CD14-positive monocyte (primary cell): Measurements from ENCODE around the gene KDM2A. TPM values are rescaled to one million over a fixed set of nuclear protein-coding genes. Genes with fewer than 3 reads are reported as not detected.
"Not testable (repeated sequence)": the region's sequence is repeated elsewhere in the genome, so short reads cannot be mapped to it uniquely, and the experiment has no call there.

Experiments
- DNase-seq, 3 donors: peaks; one replicate each; pipeline ENCODE4 v3.0.0-alpha.2; 2011 to 2022
- H2AFZ ChIP-seq: 2 replicates; pipeline ENCODE4 v1.6.0; 2012; ENCODE audit warnings: mild to moderate bottlenecking, low read depth, low read length, inconsistent platforms; ENCODE audit not compliant: insufficient read depth, poor library complexity, severe bottlenecking
- H3K27ac ChIP-seq, 2 donors: 1 replicate in 1 of 2; 2 replicates in 1 of 2; pipeline ENCODE4 v1.5.1; 2012 to 2013; ENCODE audit warnings: low read length in 2 of 2, control low read depth in 1 of 2, inconsistent platforms in 1 of 2, low read depth in 1 of 2, mild to moderate bottlenecking in 1 of 2
- H3K27me3 ChIP-seq, 2 donors: one replicate each; pipeline versions ENCODE4 v1.6.0 to v1.6.1; 2011 to 2013; ENCODE audit warnings: low read length in 2 of 2; ENCODE audit not compliant: control insufficient read depth in 2 of 2, insufficient read depth in 2 of 2
- H3K36me3 ChIP-seq, 2 donors: replicated peaks in 1 of 2; 1 replicate in 1 of 2; 2 replicates in 1 of 2; pipeline versions ENCODE4 v1.5.1 to v1.6.1; 2012 to 2013; ENCODE audit warnings: low read length in 2 of 2, control low read depth in 1 of 2, inconsistent platforms in 1 of 2, mild to moderate bottlenecking in 1 of 2; ENCODE audit not compliant: insufficient read depth in 2 of 2, control insufficient read depth in 1 of 2
- H3K4me1 ChIP-seq, 2 donors: 1 replicate in 1 of 2; 2 replicates in 1 of 2; pipeline versions ENCODE4 v1.5.1 to v1.6.1; 2012 to 2013; ENCODE audit warnings: low read length in 2 of 2, control low read depth in 1 of 2, inconsistent platforms in 1 of 2, mild to moderate bottlenecking in 1 of 2, moderate library complexity in 1 of 2; ENCODE audit not compliant: insufficient read depth in 2 of 2, control insufficient read depth in 1 of 2
- H3K4me2 ChIP-seq: replicated peaks from 2 replicates; pipeline ENCODE3; 2012; ENCODE audit warnings: low read length, moderate library complexity, mild to moderate bottlenecking; ENCODE audit not compliant: poor library complexity, severe bottlenecking; ENCODE audit errors: extremely low read depth
- H3K4me3 ChIP-seq, 3 experiments: fragments of 200-600 bp in 1 of 3; sonication (generic) in 1 of 3; replicated peaks in 1 of 3; 1 replicate in 2 of 3; 2 replicates in 1 of 3; pipeline ENCODE4 v1.5.1; 2011 to 2013; ENCODE audit warnings: low read length in 3 of 3, mild to moderate bottlenecking in 3 of 3, control low read depth in 2 of 3, low read depth in 2 of 3, inconsistent platforms in 1 of 3, moderate library complexity in 1 of 3
- H3K79me2 ChIP-seq: 2 replicates; pipeline ENCODE4 v1.6.0; 2012; ENCODE audit warnings: mild to moderate bottlenecking, control low read depth, inconsistent platforms, low read length, moderate library complexity; ENCODE audit not compliant: insufficient read depth
- H3K9ac ChIP-seq: 2 replicates; pipeline ENCODE4 v1.6.0; 2017; ENCODE audit warnings: low read length, mild to moderate bottlenecking; ENCODE audit not compliant: insufficient read depth, poor library complexity, severe bottlenecking
- H3K9me3 ChIP-seq, 2 donors: replicated peaks in 1 of 2; 1 replicate in 1 of 2; 2 replicates in 1 of 2; pipeline versions ENCODE4 v1.5.1 to v1.6.1; 2012 to 2013; ENCODE audit warnings: low read length in 2 of 2, control low read depth in 1 of 2; ENCODE audit not compliant: control insufficient read depth in 1 of 2, insufficient read depth in 1 of 2
- H4K20me1 ChIP-seq: 2 replicates; pipeline ENCODE4 v1.6.0; 2012; ENCODE audit warnings: mild to moderate bottlenecking, low read length, control low read depth, moderate library complexity; ENCODE audit not compliant: insufficient read depth
- H3K27ac Mint-ChIP-seq, 7 donors: one replicate each; pipeline ENCODE4 v1.8.0; 2020; ENCODE audit warnings: mild to moderate bottlenecking in 7 of 7, mixed read lengths in 7 of 7, moderate library complexity in 6 of 7, inconsistent platforms in 2 of 7
- H3K27me3 Mint-ChIP-seq, 3 donors: one replicate each; pipeline ENCODE4 v1.8.0; 2021 to 2022; ENCODE audit warnings: low read depth in 3 of 3, mild to moderate bottlenecking in 3 of 3, mixed read lengths in 3 of 3, moderate library complexity in 3 of 3, inconsistent platforms in 1 of 3
- H3K36me3 Mint-ChIP-seq, 2 donors: one replicate each; pipeline ENCODE4 v1.8.0; 2020; ENCODE audit warnings: mixed read lengths in 2 of 2, inconsistent platforms in 1 of 2, mild to moderate bottlenecking in 1 of 2
- H3K4me1 Mint-ChIP-seq: one replicate; pipeline ENCODE4 v1.8.0; 2020; ENCODE audit warnings: mild to moderate bottlenecking, mixed read lengths
- H3K4me3 Mint-ChIP-seq, 2 donors: one replicate each; pipeline ENCODE4 v1.8.0; 2020; ENCODE audit warnings: mild to moderate bottlenecking in 2 of 2, mixed read lengths in 2 of 2, moderate library complexity in 1 of 2
- H3K9me3 Mint-ChIP-seq, 7 donors: one replicate each; pipeline ENCODE4 v1.8.0; 2020 to 2022; ENCODE audit warnings: mixed read lengths in 7 of 7, mild to moderate bottlenecking in 6 of 7, moderate library complexity in 6 of 7, inconsistent platforms in 2 of 7
- CTCF ChIP-seq: fragments of 200-600 bp; IDR thresholded peaks from one replicate; pipeline ENCODE4 v1.8.0; 2022; ENCODE audit warnings: antibody characterized with exemption, mild to moderate bottlenecking
- WGBS: methylation state at CpG from one replicate; pipeline ENCODE4 v1.1.5; 2013; ENCODE audit warnings: missing lambda C conversion rate; ENCODE audit not compliant: insufficient coverage; 5-methylcytosine and 5-hydroxymethylcytosine counted together
- intact Hi-C, 2 donors: fragments of 100-400 bp; cut with micrococcal nuclease; formaldehyde crosslinking; loops; one replicate each; pipeline versions ENCODE4 v1.15.0 to v1.15.1; 2023
- polyA plus RNA-seq, 3 donors: library from polyadenylated mRNA; depleted of rRNA in 1 of 3; unstranded in 2 of 3; stranded (reverse) in 1 of 3; fragments of 300-500 nt in 2 of 3; fragments of >200 nt in 1 of 3; fragmentation: Illumina TruSeq in 2 of 3; gene quantifications; 1 replicate in 2 of 3; 2 replicates in 1 of 3; pipeline ENCODE4 v1.2.3, GENCODE V29; 2012 to 2021

The KDM2A gene
- polyA plus RNA-seq, 3 donors, result 2.6 to 98.9 (median 3.9) TPM

GRCh38 chr11:67256477-67257135 lies 137.5 kb downstream of the KDM2A start:
- no peak overlapping the region for H3K4me2 ChIP-seq
- WGBS, result 67% methylated on average over 1 of the region's 5 CpGs
- H3K36me3 ChIP-seq, result peaks cover 57 to 58% of the 10 kb centered on the region in 2 donors
- no peak overlapping the region for H3K4me3 Mint-ChIP-seq
- peaks cover 52 to 69% of the 10 kb centered on the region in 2 donors for H3K36me3 Mint-ChIP-seq
- peaks cover 74% of the 10 kb centered on the region for H4K20me1 ChIP-seq
- H2AFZ ChIP-seq, result no peak overlapping the region
- no peak overlapping the region for H3K9ac ChIP-seq
- H3K27ac Mint-ChIP-seq, result peak overlapping the region in 4 of 7 donors; percentile 23 to 73 (median 54)
- peaks cover 0 to 3% of the 10 kb centered on the region in 2 donors for H3K27me3 ChIP-seq
- H3K4me3 ChIP-seq, result no peak overlapping the region
- no peak for TF ChIP-seq CTCF
- H3K9me3 Mint-ChIP-seq, result no peaks in the 10 kb centered on the region
- DNase-seq, result no peak
- peaks cover 12 to 17% (median 14%) of the 10 kb centered on the region in 3 donors for H3K27me3 Mint-ChIP-seq
- H3K79me2 ChIP-seq, result peaks cover 12% of the 10 kb centered on the region
- H3K27ac ChIP-seq, result no peak overlapping the region
- H3K9me3 ChIP-seq, result no peaks in the 10 kb centered on the region
- intact Hi-C loops, result no loop called here
- H3K4me1 Mint-ChIP-seq, result peaks cover 13% of the 10 kb centered on the region
- H3K4me1 ChIP-seq, result peaks cover 4 to 15% of the 10 kb centered on the region in 2 donors

GRCh38 chr11:67260406-67260805 lies 141.3 kb downstream of the KDM2A start:
- Histone ChIP-seq H3K79me2 (peaks cover 19% of the 10 kb centered on the region), H2AFZ (no peak overlapping the region), H3K27ac (no peak overlapping the region), H3K4me2 (no peak overlapping the region), H3K9ac (no peak overlapping the region), H3K4me3 (no peak overlapping the region), H3K4me1 (peaks cover 30 to 46% of the 10 kb centered on the region in 2 donors), H3K9me3 (no peaks in the 10 kb centered on the region), H3K27me3 (peaks cover 0 to 3% of the 10 kb centered on the region in 2 donors), H4K20me1 (peaks cover 36% of the 10 kb centered on the region), H3K36me3 (peaks cover 19 to 20% of the 10 kb centered on the region in 2 donors)
- peak overlapping the region in 1 of 2 donors; percentile 22 for H3K4me3 Mint-ChIP-seq
- H3K27me3 Mint-ChIP-seq, result peaks cover 15 to 26% (median 25%) of the 10 kb centered on the region in 3 donors
- no peak overlapping the region for H3K27ac Mint-ChIP-seq
- no peaks in the 10 kb centered on the region for H3K9me3 Mint-ChIP-seq
- H3K4me1 Mint-ChIP-seq, result peaks cover 44% of the 10 kb centered on the region
- TF ChIP-seq CTCF, result no peak
- intact Hi-C loops, result loop anchor here in 1 of 2 donors (5.0 kb wide), 1 partner anchor 122 kb away; no protein-coding TSS in a partner anchor
- H3K36me3 Mint-ChIP-seq, result peaks cover 20 to 34% of the 10 kb centered on the region in 2 donors
- 97% methylated on average over 5 of the region's 6 CpGs for WGBS
- DNase-seq, result no peak

GRCh38 chr11:67260885-67261639 lies 142.0 kb downstream of the KDM2A start:
- intact Hi-C loops, result loop anchor here in 1 of 2 donors (5.0 kb wide), 1 partner anchor 121 kb away; no protein-coding TSS in a partner anchor
- H3K9ac ChIP-seq, H3K9me3 Mint-ChIP-seq, H3K27ac Mint-ChIP-seq, H3K27me3 ChIP-seq, H3K9me3 ChIP-seq, H3K27ac ChIP-seq: not testable (repeated sequence)
- Histone ChIP-seq H4K20me1 (peaks cover 30% of the 10 kb centered on the region), H3K4me3 (peak overlapping the region in 1 of 3 experiments; percentile 61), H3K4me1 (peaks cover 36 to 52% of the 10 kb centered on the region in 2 donors), H3K79me2 (peaks cover 26% of the 10 kb centered on the region), H2AFZ (peak overlapping the region; percentile 61), H3K4me2 (peak overlapping the region; percentile 71), H3K36me3 (peaks cover 13% of the 10 kb centered on the region in 2 donors)
- WGBS, result 39% methylated on average over 23 of the region's 50 CpGs
- peak in 2 of 3 donors; percentile 42 to 51 for DNase-seq
- peaks cover 15 to 26% (median 25%) of the 10 kb centered on the region in 3 donors for H3K27me3 Mint-ChIP-seq
- peaks cover 50% of the 10 kb centered on the region for H3K4me1 Mint-ChIP-seq
- H3K36me3 Mint-ChIP-seq, result peaks cover 13 to 28% of the 10 kb centered on the region in 2 donors
- H3K4me3 Mint-ChIP-seq, result peak overlapping the region; percentile 64 to 84
